ENCODE measurements around the gene RAB6A. TPM values are rescaled to one million over a fixed set of nuclear protein-coding genes. Genes with fewer than 3 reads are reported as not detected.
"Not testable (repeated sequence)": the region's sequence is repeated elsewhere in the genome, so short reads cannot be mapped to it uniquely, and the experiment has no call there.

RAB6A gene
- total and polyA plus RNA-seq, 2 experiments from 2014 or later, result 119 to 218 TPM

GRCh38 chr11:73680687-73681086, 80.2 kb downstream of the RAB6A start:
- DNase-seq (ENCODE audit: low read depth in 1 of 2, low spot score in 1 of 2), result no peak
- Histone ChIP-seq H3K4me1 (ENCODE audit: low read depth) (no peaks in the 10 kb centered on the region), H3K27ac (no peak overlapping the region), H3K4me3 (no peak overlapping the region), H3K36me3 (peaks cover 12% of the 10 kb centered on the region), H3K27me3 (no peaks in the 10 kb centered on the region), H3K9me3 (ENCODE audit: low read depth) (no peaks in the 10 kb centered on the region)
- TF ChIP-seq CTCF (IDR thresholded peaks at IDR 0.05; ENCODE audit: low read depth, low read length), result no peak

GRCh38 chr11:73676552-73676951, 84.3 kb downstream of the RAB6A start:
- H3K9me3 ChIP-seq (ENCODE audit: low read depth); DNase-seq (ENCODE audit: low read depth in 1 of 2, low spot score in 1 of 2); H3K4me1 ChIP-seq (ENCODE audit: low read depth); H3K27me3 ChIP-seq; H3K27ac ChIP-seq; H3K4me3 ChIP-seq: not testable (repeated sequence)
- H3K36me3 ChIP-seq, result peaks cover 12% of the 10 kb centered on the region

- no peak for TF ChIP-seq CTCF (IDR thresholded peaks at IDR 0.05; ENCODE audit: low read depth, low read length)
- no peak for DNase-seq (ENCODE audit: low read depth in 1 of 2, low spot score in 1 of 2)
- Histone ChIP-seq H3K9me3 (ENCODE audit: low read depth) (no peaks in the 10 kb centered on the region), H3K4me3 (no peak overlapping the region), H3K4me1 (ENCODE audit: low read depth) (no peaks in the 10 kb centered on the region), H3K27ac (no peak overlapping the region), H3K36me3 (peaks cover 3% of the 10 kb centered on the region), H3K27me3 (no peaks in the 10 kb centered on the region)
Observed at GRCh38 chr11:73671701-73672100, 89.2 kb downstream of the RAB6A start.

- H3K9me3 ChIP-seq (ENCODE audit: low read depth), result no peaks in the 10 kb centered on the region
- DNase-seq (ENCODE audit: low read depth in 1 of 2, low spot score in 1 of 2), result no peak
- H3K4me3 ChIP-seq, result no peak overlapping the region
- H3K4me1 ChIP-seq (ENCODE audit: low read depth), result no peaks in the 10 kb centered on the region
- TF ChIP-seq CTCF (IDR thresholded peaks at IDR 0.05; ENCODE audit: low read depth, low read length), result no peak
- H3K27me3 ChIP-seq, result no peaks in the 10 kb centered on the region
- no peaks in the 10 kb centered on the region for H3K36me3 ChIP-seq
- no peak overlapping the region for H3K27ac ChIP-seq
Observed at GRCh38 chr11:73670808-73671207, 90.1 kb downstream of the RAB6A start.

GRCh38 chr11:73667891-73668290, 93.0 kb downstream of the RAB6A start:
- Histone ChIP-seq H3K27me3 (no peaks in the 10 kb centered on the region), H3K36me3 (no peaks in the 10 kb centered on the region), H3K4me1 (ENCODE audit: low read depth) (no peaks in the 10 kb centered on the region), H3K4me3 (no peak overlapping the region), H3K9me3 (ENCODE audit: low read depth) (no peaks in the 10 kb centered on the region), H3K27ac (no peak overlapping the region)
- DNase-seq (ENCODE audit: low read depth in 1 of 2, low spot score in 1 of 2), result no peak
- TF ChIP-seq CTCF (IDR thresholded peaks at IDR 0.05; ENCODE audit: low read depth, low read length), result no peak

- H3K27me3 ChIP-seq, result no peaks in the 10 kb centered on the region
- H3K27ac ChIP-seq, result no peak overlapping the region
- no peak for TF ChIP-seq CTCF (IDR thresholded peaks at IDR 0.05; ENCODE audit: low read depth, low read length)
- no peak for DNase-seq (ENCODE audit: low read depth in 1 of 2, low spot score in 1 of 2)
- no peak overlapping the region for H3K4me3 ChIP-seq
- no peaks in the 10 kb centered on the region for H3K36me3 ChIP-seq
- H3K9me3 ChIP-seq (ENCODE audit: low read depth), result no peaks in the 10 kb centered on the region
- H3K4me1 ChIP-seq (ENCODE audit: low read depth), result no peaks in the 10 kb centered on the region
Observed at GRCh38 chr11:73664877-73665276, 96.0 kb downstream of the RAB6A start.

Measured in cardiac muscle cell (in vitro differentiated cells and primary cell).